Smooth muscle cell of the brain vasculature (primary cell): Measurements from ENCODE around the gene LDLRAD3.
"Not testable (repeated sequence)": the region's sequence is repeated elsewhere in the genome, so short reads cannot be mapped to it uniquely, and the experiment has no call there.

Experiments
- DNase-seq: peaks from one replicate; pipeline ENCODE4 v3.0.0-alpha.2; 2012; ENCODE audit warnings: low read depth, low spot score

LDLRAD3 gene

GRCh38 chr11:36162006-36162882 lies 218.4 kb downstream of the LDLRAD3 start:
- DNase-seq, result no peak

GRCh38 chr11:36162883-36163434 lies 219.1 kb downstream of the LDLRAD3 start:
- DNase-seq, result no peak

- no peak for DNase-seq
These were observed 220.8 kb downstream of the LDLRAD3 start for GRCh38 chr11:36164506-36165250.

DNA sequence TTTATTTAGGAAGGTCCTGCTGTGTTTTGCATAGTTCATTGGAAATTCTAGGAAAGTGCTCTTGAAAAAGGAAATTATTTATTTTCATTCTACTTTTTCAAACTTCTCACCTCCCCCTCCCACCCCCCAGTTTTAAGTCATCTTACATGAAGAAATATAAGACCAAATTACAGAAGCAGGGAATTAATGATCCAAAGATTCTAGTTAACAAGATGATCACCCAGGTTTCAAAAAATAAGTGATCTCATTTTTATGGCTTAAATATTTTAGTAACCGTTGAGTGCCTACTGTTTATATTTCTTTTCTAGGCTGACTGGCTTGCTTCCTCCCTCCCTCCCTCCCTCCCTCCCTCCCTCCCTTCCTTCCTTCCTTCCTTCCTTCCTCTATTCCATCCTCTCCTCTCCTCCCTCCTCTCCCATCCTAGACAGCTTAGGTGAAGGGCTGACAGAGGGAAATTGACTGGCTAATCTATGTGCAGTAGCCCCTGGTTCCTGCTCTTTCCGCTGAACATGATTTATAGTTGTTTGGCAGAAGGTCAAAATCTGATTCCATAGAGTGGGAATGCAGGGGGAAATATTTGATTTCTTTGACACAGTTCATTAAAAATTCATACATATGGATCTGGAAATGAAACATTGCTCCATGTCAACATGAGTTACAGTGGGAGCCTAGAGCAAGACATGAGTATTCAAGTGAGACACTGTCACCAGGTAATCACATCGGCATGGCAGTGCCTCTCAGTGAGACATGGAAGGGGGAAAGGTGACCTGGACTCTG lies 221.9 kb downstream of the LDLRAD3 start:
- no peak for DNase-seq

DNA sequence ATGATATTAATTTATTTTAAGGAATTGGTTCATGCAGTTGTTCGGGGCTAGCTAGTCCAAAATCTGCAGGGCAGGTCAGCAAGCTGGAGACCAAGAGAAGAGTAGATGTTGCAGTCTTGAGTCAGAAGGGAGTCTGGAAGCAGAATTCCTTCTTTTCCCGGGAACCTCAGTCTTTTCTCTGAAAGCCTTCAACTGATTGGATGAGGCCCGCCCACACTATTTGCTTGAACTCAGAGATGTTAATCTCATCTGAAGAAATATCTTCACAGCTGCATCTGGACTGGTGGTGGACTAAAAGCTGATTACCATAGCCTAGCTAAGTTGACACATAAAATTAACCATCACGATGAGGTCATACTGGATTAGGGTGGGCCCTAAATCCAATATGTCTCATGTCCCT lies 223.2 kb downstream of the LDLRAD3 start:
- DNase-seq, result no peak

DNA sequence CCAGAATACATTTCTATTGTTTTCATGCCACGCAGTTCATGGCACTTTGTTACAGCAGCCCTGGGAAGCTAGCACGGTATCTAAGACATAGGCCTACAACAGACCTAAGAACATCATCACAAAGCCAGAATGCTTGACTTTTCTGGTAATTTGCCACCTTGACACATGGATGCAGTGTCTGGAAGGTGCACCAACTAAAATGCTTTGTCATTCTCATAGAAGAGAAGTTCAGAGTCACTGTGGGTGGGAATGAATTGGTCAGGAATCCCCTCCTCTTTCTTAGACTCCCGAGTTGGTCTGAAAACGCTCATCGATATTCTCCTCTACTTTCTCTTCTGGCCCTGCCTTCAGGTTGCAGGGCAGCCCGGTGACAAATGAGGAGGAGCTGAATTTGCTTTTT lies 223.9 kb downstream of the LDLRAD3 start:
- no peak for DNase-seq

- DNase-seq, result peak; percentile 44
These were observed 234.0 kb downstream of the LDLRAD3 start for GRCh38 chr11:36177836-36178235.

DNA sequence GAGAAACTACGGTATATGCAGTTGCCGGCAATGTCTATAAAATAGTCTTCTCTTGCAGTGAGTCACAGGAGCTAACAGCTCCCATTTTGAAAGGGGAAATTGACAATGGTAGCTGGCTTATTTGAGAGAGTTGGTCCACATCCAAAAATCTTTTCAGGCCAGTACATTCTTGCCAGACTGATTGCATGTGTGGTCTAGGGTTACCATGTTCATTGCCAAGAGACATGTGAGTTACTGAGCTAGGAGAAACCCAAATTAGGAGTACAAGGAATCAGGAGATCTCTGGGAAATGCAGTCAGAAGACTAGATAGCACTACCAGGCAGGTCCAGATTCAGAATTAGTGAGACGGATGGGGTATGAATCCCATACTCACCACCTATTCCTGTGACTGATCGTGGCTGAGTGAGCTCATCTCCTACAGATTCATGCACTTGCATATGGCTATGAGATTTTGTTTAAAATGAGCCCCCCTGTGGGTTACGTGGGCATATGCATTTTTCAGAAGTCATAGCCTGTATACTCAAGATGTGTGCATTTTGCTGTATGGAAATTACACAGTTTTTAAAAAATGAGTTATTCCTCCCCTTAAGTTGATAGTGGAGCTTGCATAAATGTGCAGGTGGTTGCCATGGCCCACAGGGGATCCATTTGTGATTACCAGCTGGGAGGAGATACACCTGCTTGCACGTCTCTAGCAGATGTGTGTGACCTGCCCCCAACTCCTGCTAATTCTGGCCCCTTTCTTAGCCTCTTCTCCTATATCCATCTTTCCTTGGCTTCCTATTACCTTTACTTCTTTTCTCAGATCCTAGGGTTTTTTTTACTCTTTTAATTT lies 242.7 kb downstream of the LDLRAD3 start:
- DNase-seq, result no peak

- no peak for DNase-seq
These were observed 243.8 kb downstream of the LDLRAD3 start for GRCh38 chr11:36187622-36188021.

GRCh38 chr11:36189735-36190134 lies 245.9 kb downstream of the LDLRAD3 start:
- DNase-seq, result not testable (repeated sequence)

GRCh38 chr11:36191941-36192340 lies 248.1 kb downstream of the LDLRAD3 start:
- DNase-seq, result no peak

GRCh38 chr11:36192425-36193289 lies 248.8 kb downstream of the LDLRAD3 start:
- DNase-seq, result no peak

DNA sequence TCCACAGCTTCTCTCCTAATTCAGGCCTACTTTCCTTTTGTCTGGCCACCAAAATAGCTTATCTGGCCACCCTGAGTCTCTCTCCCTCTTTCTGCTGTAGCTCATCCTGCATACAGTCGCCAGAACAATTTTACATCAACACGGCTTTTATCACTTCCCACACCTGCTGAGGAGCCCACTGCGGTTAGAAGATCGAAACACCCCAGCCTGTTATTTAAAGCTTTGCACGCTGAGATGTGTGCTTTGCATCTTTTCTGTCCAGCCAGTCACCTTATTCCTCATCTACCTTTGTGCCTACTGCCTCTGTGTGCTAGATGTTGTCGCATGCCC lies 249.4 kb downstream of the LDLRAD3 start:
- DNase-seq, result no peak

DNA sequence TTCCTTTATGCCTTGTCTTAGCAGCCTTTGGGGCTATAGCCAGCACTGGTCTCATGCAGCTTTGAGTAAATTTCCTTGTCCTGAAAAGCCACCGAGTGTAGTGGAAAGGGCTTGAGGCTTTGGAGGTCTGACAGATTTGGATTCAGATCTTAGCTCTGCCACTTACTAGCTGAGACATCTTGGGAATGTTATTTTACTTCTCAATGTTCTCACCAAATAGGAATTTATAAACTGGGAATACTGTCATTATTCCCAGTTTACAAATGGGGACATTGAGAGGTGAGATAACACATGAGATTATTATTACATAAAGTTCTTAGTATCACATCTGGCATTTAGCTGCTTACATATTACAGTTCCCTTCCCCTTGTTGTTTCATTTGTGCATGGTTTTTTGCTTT lies 249.9 kb downstream of the LDLRAD3 start:
- no peak for DNase-seq

DNA sequence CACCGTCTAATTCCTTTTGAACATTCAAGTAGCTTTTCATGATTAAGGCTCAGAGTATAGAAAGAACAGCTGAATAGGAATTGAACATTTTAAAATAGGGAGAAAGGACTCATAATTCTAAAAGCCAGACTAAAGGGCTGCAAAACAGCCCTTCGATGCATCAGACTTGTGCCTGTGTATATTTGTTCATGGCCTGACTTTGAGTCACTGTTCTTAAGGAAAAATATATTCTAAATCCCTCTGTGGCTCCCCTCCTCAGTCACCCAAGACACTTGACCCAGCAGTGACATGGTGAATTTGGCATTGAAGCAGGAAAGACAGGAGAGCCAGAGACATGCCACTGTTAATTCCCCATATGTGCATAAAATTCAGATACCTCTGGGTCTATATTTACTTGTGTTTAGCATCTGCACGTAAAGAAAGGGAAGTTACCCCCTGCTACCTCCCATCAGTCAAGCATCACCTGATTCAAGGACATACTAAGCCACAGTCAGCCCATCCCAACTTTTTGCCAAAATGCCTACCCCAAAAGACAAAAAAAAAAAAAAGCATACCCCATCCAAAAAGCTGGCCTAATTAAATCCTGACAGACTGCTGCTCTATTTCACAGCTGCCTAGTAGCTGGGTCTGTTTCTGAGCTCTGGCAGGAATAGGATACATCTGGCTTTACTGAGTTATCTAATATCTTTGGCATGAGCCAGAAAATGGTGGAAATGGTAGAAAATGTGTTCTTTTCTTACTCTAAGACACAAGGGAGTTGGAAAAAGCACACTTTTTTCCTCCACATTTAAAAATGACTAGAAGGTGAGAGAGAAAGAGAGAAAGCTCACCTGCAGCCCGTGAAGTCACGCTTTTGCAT lies 251.9 kb downstream of the LDLRAD3 start:
- DNase-seq, result no peak

DNA sequence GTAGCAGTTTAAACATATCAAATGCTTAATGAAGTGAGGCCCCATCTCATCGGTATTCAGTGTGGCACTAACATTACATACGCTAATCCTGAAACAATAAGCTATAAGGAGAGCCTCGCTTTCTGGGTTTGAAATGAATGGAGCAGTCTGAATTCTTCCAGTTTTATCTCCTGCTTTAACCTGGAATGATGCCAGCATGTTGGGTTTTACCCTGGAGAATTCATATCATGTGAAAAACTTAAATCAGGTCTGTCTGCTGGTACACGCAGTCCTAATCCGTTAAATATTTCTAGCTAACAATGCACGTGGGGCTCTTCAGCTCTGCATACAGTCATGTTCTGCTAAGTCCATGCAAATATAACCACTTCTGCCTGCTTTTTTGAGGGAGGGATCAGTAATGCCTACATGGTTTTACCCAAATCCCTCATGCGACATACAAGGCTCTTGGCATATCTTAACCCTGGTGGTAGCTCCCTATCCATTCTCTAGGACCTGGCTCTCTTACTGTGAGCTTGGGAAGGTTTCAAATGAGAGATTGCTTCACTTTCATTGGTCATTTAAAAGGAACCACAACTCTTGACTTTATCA lies 252.6 kb downstream of the LDLRAD3 start:
- DNase-seq, result no peak

DNA sequence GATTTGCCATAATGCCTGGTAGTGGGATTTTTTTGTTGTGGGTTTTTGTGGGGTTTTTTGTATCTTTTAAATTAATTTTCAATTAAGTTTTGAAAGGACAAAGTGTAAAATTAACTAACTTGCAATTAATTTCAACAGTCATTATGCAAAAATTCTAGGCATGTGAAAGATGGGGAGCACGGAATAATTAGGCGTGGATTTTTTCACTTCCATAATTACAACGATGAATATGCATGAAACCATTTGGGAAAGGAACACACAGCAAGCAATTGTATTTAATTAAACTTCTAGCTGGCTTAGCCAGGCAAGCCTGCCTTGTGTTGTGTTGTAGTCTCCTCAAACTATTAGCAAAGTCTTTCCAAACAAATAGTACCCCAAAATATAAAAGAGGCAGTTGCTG lies 257.5 kb downstream of the LDLRAD3 start:
- DNase-seq, result no peak

GRCh38 chr11:36205536-36205935 lies 261.7 kb downstream of the LDLRAD3 start:
- no peak for DNase-seq

GRCh38 chr11:36210529-36210928 lies 266.7 kb downstream of the LDLRAD3 start:
- no peak for DNase-seq
